GM23248 (cell line): Measurements from ENCODE around the gene TAF11L13. TPM values are rescaled to one million over a fixed set of nuclear protein-coding genes. Genes with fewer than 3 reads are reported as not detected.
"Not testable (repeated sequence)": the region's sequence is repeated elsewhere in the genome, so short reads cannot be mapped to it uniquely, and the experiment has no call there.

ENCODE experiments used
- DNase-seq: peaks from one replicate; pipeline ENCODE4 v3.0.0-alpha.2; 2015
- H2AFZ ChIP-seq: fragments of 200-600 bp; sonication (generic); 2 replicates; pipeline ENCODE4 v1.6.1; 2016; ENCODE audit warnings: antibody characterized with exemption
- H3F3A ChIP-seq: fragments of 200-600 bp; sonication (generic); 2 replicates; pipeline ENCODE4 v1.6.1; 2016; ENCODE audit warnings: mild to moderate bottlenecking, antibody characterized with exemption, mixed run types; ENCODE audit not compliant: insufficient read depth
- H3K27ac ChIP-seq: fragments of 200-600 bp; sonication (generic); 2 replicates; pipeline ENCODE4 v1.5.1; 2016; ENCODE audit warnings: mild to moderate bottlenecking
- H3K27me3 ChIP-seq: fragments of 200-600 bp; sonication (generic); replicated peaks from 2 replicates; pipeline ENCODE4 v1.6.1; 2016; ENCODE audit warnings: mild to moderate bottlenecking; ENCODE audit not compliant: insufficient read depth
- H3K36me3 ChIP-seq: fragments of 200-600 bp; sonication (generic); 2 replicates; pipeline ENCODE4 v1.6.1; 2016; ENCODE audit warnings: low read depth, mild to moderate bottlenecking
- H3K4me1 ChIP-seq: fragments of 200-600 bp; sonication (generic); 2 replicates; pipeline ENCODE4 v1.6.1; 2016; ENCODE audit warnings: mild to moderate bottlenecking; ENCODE audit not compliant: insufficient read depth
- H3K4me2 ChIP-seq: fragments of 200-600 bp; sonication (generic); one replicate; pipeline ENCODE4 v1.6.1; 2016; ENCODE audit warnings: mild to moderate bottlenecking; ENCODE audit not compliant: unreplicated experiment
- H3K4me3 ChIP-seq: fragments of 200-600 bp; sonication (generic); 2 replicates; pipeline ENCODE4 v1.5.1; 2016; ENCODE audit warnings: mild to moderate bottlenecking
- H3K79me2 ChIP-seq: fragments of 200-600 bp; sonication (generic); 2 replicates; pipeline ENCODE4 v1.6.1; 2016; ENCODE audit warnings: mild to moderate bottlenecking; ENCODE audit not compliant: insufficient read depth
- H3K9ac ChIP-seq: fragments of 200-600 bp; sonication (generic); 2 replicates; pipeline ENCODE4 v1.6.1; 2016; ENCODE audit warnings: mild to moderate bottlenecking
- H3K9me2 ChIP-seq: fragments of 200-600 bp; sonication (generic); 2 replicates; pipeline ENCODE4 v1.6.1; 2016; ENCODE audit warnings: mixed run types, mild to moderate bottlenecking, moderate library complexity; ENCODE audit not compliant: insufficient read depth
- H3K9me3 ChIP-seq: fragments of 200-600 bp; sonication (generic); one replicate; pipeline ENCODE4 v1.6.1; 2017; ENCODE audit warnings: low read depth
- H4K20me1 ChIP-seq: fragments of 200-600 bp; sonication (generic); 2 replicates; pipeline ENCODE4 v1.6.0; 2016; ENCODE audit not compliant: insufficient read depth
- EZH2 ChIP-seq: fragments of 200-600 bp; sonication (generic); IDR thresholded peaks from 2 replicates; pipeline ENCODE4 v1.6.1; 2018; ENCODE audit warnings: antibody characterized with exemption, mild to moderate bottlenecking; ENCODE audit not compliant: insufficient read depth, poor library complexity, severe bottlenecking
- EZH2phosphoT487 ChIP-seq: fragments of 200-600 bp; sonication (generic); IDR thresholded peaks from 2 replicates; pipeline ENCODE4 v1.6.1; 2018; ENCODE audit warnings: antibody characterized with exemption, moderate library complexity, mild to moderate bottlenecking, low read depth; ENCODE audit not compliant: insufficient read depth
- WGBS, 2 experiments: methylation state at CpG; one replicate each; pipeline ENCODE4 v1.1.6; 2015 to 2017; ENCODE audit warnings: low lambda C conversion rate in 2 of 2, low coverage in 1 of 2; ENCODE audit errors: missing lambda C conversion rate in 2 of 2; 5-methylcytosine and 5-hydroxymethylcytosine counted together
- in situ Hi-C: fragments of 300-500 bp; cut with MboI; formaldehyde crosslinking; loops from 2 replicates; pipeline ENCODE4 v1.15.0; 2020
- polyA plus RNA-seq: library from polyadenylated mRNA; unstranded; fragments of >200 nt; fragmentation: Nextera tagmentation; extraction: Ambion mirVana; gene quantifications from 2 replicates; pipeline ENCODE4 v1.2.1, GENCODE V29; 2016
- total RNA-seq: library from RNA; depleted of rRNA; stranded (reverse); fragments of >200 nt; shearing (Covaris generic); gene quantifications from 2 replicates; pipeline ENCODE4 v1.2.3, GENCODE V29; 2014

Gene TAF11L13
- total and polyA plus RNA-seq, 2 experiments from 2014 or later = not detected

DNA sequence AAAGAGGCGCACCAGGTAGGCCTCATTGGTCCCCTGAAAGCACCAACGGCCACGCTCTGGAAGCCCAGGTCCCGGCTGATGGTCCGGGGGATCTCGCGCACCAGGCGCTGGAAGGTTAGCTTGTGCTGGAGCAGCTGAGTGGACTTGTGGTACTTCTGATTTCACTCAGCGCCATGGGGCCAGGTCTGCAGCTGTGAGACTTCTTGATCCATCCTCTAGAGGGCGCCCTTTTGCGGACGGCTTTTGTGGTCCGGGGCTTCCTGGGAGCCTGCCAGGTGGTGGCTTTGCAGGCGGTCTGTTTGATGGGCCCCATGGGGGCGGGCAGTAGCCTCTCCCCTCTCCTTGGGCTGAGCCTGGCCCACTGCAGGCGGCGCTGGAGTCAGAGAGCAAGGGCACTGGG is 11.3 kb upstream of the TAF11L13 start:
- H3K27ac ChIP-seq = no peak overlapping the region
- H3K4me3 ChIP-seq = no peak overlapping the region
- no peak overlapping the region for H3K4me2 ChIP-seq
- no peak overlapping the region for H2AFZ ChIP-seq
- no peaks in the 10 kb centered on the region for H3K4me1 ChIP-seq
- no peaks in the 10 kb centered on the region for H3K27me3 ChIP-seq
- WGBS, 2 experiments = 66 to 73% methylated on average over 15 to 16 of the region's 17 CpGs
- H3K36me3 ChIP-seq = no peaks in the 10 kb centered on the region
- H3F3A ChIP-seq = no peaks in the 10 kb centered on the region
- no peak overlapping the region for H3K9ac ChIP-seq
- no peak for TF ChIP-seq EZH2
- no peak for TF ChIP-seq EZH2phosphoT487
- no peak for DNase-seq
- no peaks in the 10 kb centered on the region for H3K9me2 ChIP-seq
- H4K20me1 ChIP-seq = no peaks in the 10 kb centered on the region
- in situ Hi-C loops = no loop called here
- no peaks in the 10 kb centered on the region for H3K9me3 ChIP-seq
- no peaks in the 10 kb centered on the region for H3K79me2 ChIP-seq

DNA sequence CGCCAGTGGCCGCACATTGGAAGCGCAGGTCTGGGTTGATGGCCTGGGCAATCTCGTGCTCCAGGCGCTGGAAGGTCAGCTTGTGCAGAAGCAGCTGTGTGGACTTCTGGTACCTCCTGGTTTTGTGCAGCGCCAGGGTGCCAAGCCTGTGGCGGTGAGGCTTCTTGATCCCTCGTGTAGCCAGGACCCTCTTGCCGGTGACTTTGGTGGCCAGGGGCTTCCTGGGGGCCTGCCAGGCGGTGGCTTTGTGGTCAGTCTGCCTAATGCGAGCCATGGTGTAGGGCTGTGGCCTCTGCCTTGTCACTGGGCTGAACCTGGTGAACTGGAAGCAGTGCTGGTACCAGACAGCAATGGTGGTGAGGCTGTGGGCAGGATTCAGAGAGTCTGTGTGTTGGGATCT is 6.2 kb upstream of the TAF11L13 start:
- TF ChIP-seq EZH2phosphoT487 = no peak
- TF ChIP-seq EZH2 = no peak
- no peaks in the 10 kb centered on the region for H3K9me3 ChIP-seq
- in situ Hi-C loops = no loop called here
- H3K36me3 ChIP-seq = no peaks in the 10 kb centered on the region
- no peak for DNase-seq
- no peaks in the 10 kb centered on the region for H4K20me1 ChIP-seq
- no peak overlapping the region for H3K4me3 ChIP-seq
- H3K4me1 ChIP-seq = no peaks in the 10 kb centered on the region
- H3K9ac ChIP-seq = no peak overlapping the region
- no peak overlapping the region for H3K4me2 ChIP-seq
- H2AFZ ChIP-seq = no peak overlapping the region
- no peaks in the 10 kb centered on the region for H3K9me2 ChIP-seq
- H3K79me2 ChIP-seq = no peaks in the 10 kb centered on the region
- H3F3A ChIP-seq = no peaks in the 10 kb centered on the region
- no peaks in the 10 kb centered on the region for H3K27me3 ChIP-seq
- H3K27ac ChIP-seq = no peak overlapping the region
- WGBS, 2 experiments = 63 to 66% methylated on average over 11 of the region's 11 CpGs

DNA sequence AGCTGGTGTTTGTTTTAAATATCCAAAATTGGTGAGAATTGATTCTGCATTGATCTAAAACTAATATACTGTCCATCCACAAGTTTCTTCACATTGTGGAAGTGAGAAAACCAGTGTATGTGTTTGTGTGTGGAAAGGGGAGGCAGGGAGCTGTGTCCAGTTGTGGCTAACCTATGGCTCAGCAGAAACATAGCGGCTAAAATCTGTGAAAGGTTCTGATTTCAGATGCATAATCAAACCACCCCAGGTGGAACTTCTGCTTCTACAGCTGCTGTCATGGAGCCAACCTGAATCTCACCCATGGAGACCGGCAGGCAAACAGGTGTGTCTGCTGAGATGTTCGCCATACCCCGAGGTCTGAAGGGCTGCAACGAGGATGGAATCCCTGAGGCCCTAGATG is 2.3 kb downstream of the TAF11L13 start, which contains the start of gene TAF11L14:
TSS of gene TAF11L14 (plus strand) at position 301 of the 400 bp plus-strand sequence.
- no peak for TF ChIP-seq EZH2phosphoT487
- TF ChIP-seq EZH2 = no peak
- 34 to 42% methylated on average over 5 of the region's 5 CpGs for WGBS, 2 experiments
- H3K4me1 ChIP-seq = no peaks in the 10 kb centered on the region
- no peak within 1 kb of the TSS for H3K4me3 ChIP-seq
- no peaks in the 10 kb centered on the region for H3K36me3 ChIP-seq
- H2AFZ ChIP-seq = no peak within 1 kb of the TSS
- H3F3A ChIP-seq = no peaks in the 10 kb centered on the region
- H3K9me2 ChIP-seq = no peaks in the 10 kb centered on the region
- no peak within 1 kb of the TSS for H3K4me2 ChIP-seq
- DNase-seq = no peak
- H3K79me2 ChIP-seq = no peaks in the 10 kb centered on the region
- no peak within 1 kb of the TSS for H3K27ac ChIP-seq
- no peak within 1 kb of the TSS for H3K9ac ChIP-seq
- H4K20me1 ChIP-seq = no peaks in the 10 kb centered on the region
- H3K27me3 ChIP-seq = no peaks in the 10 kb centered on the region
- in situ Hi-C loops = no loop called here
- H3K9me3 ChIP-seq = no peaks in the 10 kb centered on the region

DNA sequence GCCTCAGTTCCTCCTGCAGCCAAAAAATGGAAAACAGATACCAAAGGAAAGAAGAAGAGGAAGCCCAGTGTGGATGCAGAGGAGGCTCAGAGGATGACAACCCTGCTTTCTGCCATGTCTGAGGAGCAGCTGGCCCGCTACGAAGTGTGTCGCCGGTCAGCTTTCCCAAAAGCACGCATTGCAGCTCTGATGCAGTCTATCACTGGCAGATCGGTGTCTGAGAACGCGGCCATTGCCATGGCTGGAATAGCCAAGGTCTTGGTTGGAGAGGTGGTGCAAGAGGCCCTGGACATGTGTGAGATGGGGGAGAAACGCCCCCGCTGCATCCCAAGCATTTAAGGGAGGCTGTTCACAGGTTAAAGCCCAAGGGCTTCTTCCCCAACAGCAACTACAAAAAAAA is 17.3 kb downstream of the TAF11L13 start:
- in situ Hi-C loops, H3K79me2 ChIP-seq, H3K9me3 ChIP-seq, H3K9me2 ChIP-seq, H4K20me1 ChIP-seq, H3K4me3 ChIP-seq, H3K27ac ChIP-seq, DNase-seq, H3F3A ChIP-seq, H3K4me2 ChIP-seq, H3K9ac ChIP-seq, H3K36me3 ChIP-seq, H3K27me3 ChIP-seq, H2AFZ ChIP-seq, H3K4me1 ChIP-seq: not testable (repeated sequence)
- WGBS, 2 experiments = 54 to 65% methylated on average over 10 of the region's 10 CpGs

DNA sequence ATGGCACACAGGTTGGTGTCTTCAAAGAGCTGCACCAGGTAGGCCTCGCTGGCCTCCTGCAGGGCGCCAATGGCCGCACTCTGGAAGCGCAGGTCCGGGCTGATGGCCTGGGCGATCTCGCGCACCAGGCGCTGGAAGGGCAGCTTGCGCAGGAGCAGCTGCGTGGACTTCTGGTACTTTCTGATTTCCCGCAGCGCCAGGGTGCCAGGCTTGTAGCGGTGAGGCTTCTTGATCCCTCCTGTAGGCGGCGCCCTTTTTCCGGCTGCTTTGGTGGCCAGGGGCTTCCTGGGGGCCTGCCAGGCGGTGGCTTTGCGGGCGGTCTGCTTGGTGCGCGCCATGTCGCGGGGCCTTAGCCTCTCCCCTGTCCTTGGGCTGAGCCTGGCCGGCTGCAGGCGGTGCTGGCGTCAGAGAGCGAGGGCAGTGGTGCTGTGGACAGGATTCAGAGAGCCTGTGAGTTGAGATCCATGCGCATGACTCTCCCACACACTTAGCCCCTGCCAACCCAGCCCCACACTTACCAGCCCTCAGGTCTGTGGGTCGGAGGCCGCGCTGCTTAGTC is 23.4 kb downstream of the TAF11L13 start:
- WGBS, 2 experiments = 83 to 85% methylated on average over 23 to 32 of the region's 32 CpGs
- H3K4me2 ChIP-seq, DNase-seq, H4K20me1 ChIP-seq, in situ Hi-C loops, H3F3A ChIP-seq, H3K9me2 ChIP-seq, H3K36me3 ChIP-seq, H3K9ac ChIP-seq, H3K79me2 ChIP-seq, H3K27ac ChIP-seq, H3K9me3 ChIP-seq, H3K27me3 ChIP-seq, H3K4me1 ChIP-seq, H3K4me3 ChIP-seq, H2AFZ ChIP-seq: not testable (repeated sequence)
